HAP-1 (cell line): ENCODE results near the gene TMEM37.

Experiments used
- DNase-seq, 2 experiments: peaks; one replicate each; pipeline ENCODE4 v3.0.0-alpha.2; 2016 to 2020; ENCODE audit warnings: low spot score in 2 of 2
- H3K27me3 ChIP-seq: fragments of 250-450 bp; sonication (Bioruptor Pico); 2 replicates; pipeline ENCODE4 v1.5.1; 2020; ENCODE audit warnings: low read depth, mild to moderate bottlenecking, moderate library complexity
- H3K36me3 ChIP-seq: fragments of 250-450 bp; sonication (Bioruptor Pico); replicated peaks from 2 replicates; pipeline ENCODE4 v1.5.1; 2020; ENCODE audit warnings: mild to moderate bottlenecking
- H3K4me1 ChIP-seq: fragments of 250-450 bp; sonication (Bioruptor Pico); 2 replicates; pipeline ENCODE4 v1.5.1; 2020; ENCODE audit warnings: mild to moderate bottlenecking
- H3K4me3 ChIP-seq: fragments of 250-450 bp; sonication (Bioruptor Pico); 2 replicates; pipeline ENCODE4 v1.5.1; 2020; ENCODE audit warnings: mild to moderate bottlenecking, moderate library complexity
- H3K9me3 ChIP-seq: fragments of 250-450 bp; sonication (Bioruptor Pico); 2 replicates; pipeline ENCODE4 v1.5.1; 2020; ENCODE audit warnings: mild to moderate bottlenecking, moderate library complexity
- in situ Hi-C: fragments of 300-500 bp; cut with MboI; formaldehyde crosslinking; loops from 3 replicates; pipeline ENCODE4 v1.14.3; 2020; ENCODE audit warnings: low sequenced_read_pairs, inconsistent platforms, mixed read lengths

TMEM37 gene

GRCh38 chr2:119442850-119443249 lies 11.2 kb downstream of the TMEM37 start:
- no peaks in the 10 kb centered on the region for H3K9me3 ChIP-seq
- H3K4me1 ChIP-seq = no peaks in the 10 kb centered on the region; the same call in 1 of the 2 replicates
- H3K4me3 ChIP-seq = no peak overlapping the region
- no peaks in the 10 kb centered on the region for H3K27me3 ChIP-seq
- H3K36me3 ChIP-seq = no peaks in the 10 kb centered on the region
- no peak for DNase-seq
- in situ Hi-C loops = no loop called here

GRCh38 chr2:119446037-119446436 lies 14.4 kb downstream of the TMEM37 start:
- no peaks in the 10 kb centered on the region for H3K27me3 ChIP-seq
- DNase-seq = no peak
- no peaks in the 10 kb centered on the region for H3K9me3 ChIP-seq
- in situ Hi-C loops = no loop called here
- H3K36me3 ChIP-seq = no peaks in the 10 kb centered on the region
- no peaks in the 10 kb centered on the region for H3K4me1 ChIP-seq
- no peak overlapping the region for H3K4me3 ChIP-seq

- Histone ChIP-seq H3K27me3 (no peaks in the 10 kb centered on the region), H3K36me3 (no peaks in the 10 kb centered on the region), H3K4me1 (no peaks in the 10 kb centered on the region), H3K4me3 (no peak overlapping the region), H3K9me3 (no peaks in the 10 kb centered on the region)
- in situ Hi-C loops = no loop called here
- no peak for DNase-seq
Measured at GRCh38 chr2:119448427-119449141, 16.9 kb downstream of the TMEM37 start.

- no peaks in the 10 kb centered on the region for H3K27me3 ChIP-seq
- H3K4me3 ChIP-seq = no peak overlapping the region
- DNase-seq = peak in 1 of 2 experiments; percentile 29
Measured at GRCh38 chr2:119449521-119449920, 17.9 kb downstream of the TMEM37 start.

GRCh38 chr2:119451336-119452050 lies 19.8 kb downstream of the TMEM37 start:
- H3K27me3 ChIP-seq = no peaks in the 10 kb centered on the region

More at GRCh38 chr2:119449521-119449920, 17.9 kb downstream of the TMEM37 start:
- Histone ChIP-seq H3K4me1 (no peaks in the 10 kb centered on the region), H3K36me3 (no peaks in the 10 kb centered on the region), H3K9me3 (no peaks in the 10 kb centered on the region)
- in situ Hi-C loops = no loop called here

GRCh38 chr2:119453972-119454593 lies 22.4 kb downstream of the TMEM37 start:
- no peak for DNase-seq

More at GRCh38 chr2:119451336-119452050, 19.8 kb downstream of the TMEM37 start:
- in situ Hi-C loops = no loop called here
- DNase-seq = no peak
- Histone ChIP-seq H3K36me3 (no peaks in the 10 kb centered on the region), H3K4me3 (no peak overlapping the region), H3K4me1 (no peaks in the 10 kb centered on the region), H3K9me3 (no peaks in the 10 kb centered on the region)

GRCh38 chr2:119455066-119455718 lies 23.5 kb downstream of the TMEM37 start:
- Histone ChIP-seq H3K27me3 (no peaks in the 10 kb centered on the region), H3K4me3 (no peak overlapping the region), H3K4me1 (no peaks in the 10 kb centered on the region), H3K9me3 (no peaks in the 10 kb centered on the region), H3K36me3 (no peaks in the 10 kb centered on the region)
- no peak for DNase-seq
- in situ Hi-C loops = no loop called here

More at GRCh38 chr2:119453972-119454593, 22.4 kb downstream of the TMEM37 start:
- H3K36me3 ChIP-seq = no peaks in the 10 kb centered on the region
- no peaks in the 10 kb centered on the region for H3K27me3 ChIP-seq
- H3K9me3 ChIP-seq = no peaks in the 10 kb centered on the region
- H3K4me1 ChIP-seq = no peaks in the 10 kb centered on the region
- in situ Hi-C loops = no loop called here
- H3K4me3 ChIP-seq = no peak overlapping the region

GRCh38 chr2:119460076-119460475 lies 28.4 kb downstream of the TMEM37 start:
- Histone ChIP-seq H3K36me3 (no peaks in the 10 kb centered on the region), H3K27me3 (no peaks in the 10 kb centered on the region), H3K4me3 (no peak overlapping the region), H3K9me3 (no peaks in the 10 kb centered on the region), H3K4me1 (no peaks in the 10 kb centered on the region)
- in situ Hi-C loops = no loop called here
- no peak for DNase-seq

GRCh38 chr2:119461811-119462210 lies 30.2 kb downstream of the TMEM37 start:
- in situ Hi-C loops = no loop called here
- Histone ChIP-seq H3K27me3 (no peaks in the 10 kb centered on the region), H3K4me1 (no peaks in the 10 kb centered on the region), H3K4me3 (no peak overlapping the region), H3K9me3 (no peaks in the 10 kb centered on the region), H3K36me3 (no peaks in the 10 kb centered on the region)
- no peak for DNase-seq

- Histone ChIP-seq H3K4me3 (no peak overlapping the region), H3K9me3 (no peaks in the 10 kb centered on the region), H3K4me1 (no peaks in the 10 kb centered on the region), H3K27me3 (no peaks in the 10 kb centered on the region), H3K36me3 (no peaks in the 10 kb centered on the region)
- in situ Hi-C loops = no loop called here
- no peak for DNase-seq
Measured at GRCh38 chr2:119462574-119462973, 30.9 kb downstream of the TMEM37 start.

- Histone ChIP-seq H3K27me3 (no peaks in the 10 kb centered on the region), H3K9me3 (no peaks in the 10 kb centered on the region), H3K4me1 (no peaks in the 10 kb centered on the region), H3K4me3 (no peak overlapping the region), H3K36me3 (no peaks in the 10 kb centered on the region)
- DNase-seq = no peak
- in situ Hi-C loops = no loop called here
Measured at GRCh38 chr2:119463136-119463535, 31.5 kb downstream of the TMEM37 start.

- H3K4me1 ChIP-seq = no peaks in the 10 kb centered on the region
- no peaks in the 10 kb centered on the region for H3K9me3 ChIP-seq
- no peaks in the 10 kb centered on the region for H3K27me3 ChIP-seq
- H3K4me3 ChIP-seq = no peak overlapping the region
- no peak for DNase-seq
- H3K36me3 ChIP-seq = no peaks in the 10 kb centered on the region
- in situ Hi-C loops = no loop called here
Measured at GRCh38 chr2:119463990-119464389, 32.3 kb downstream of the TMEM37 start.

- peaks cover 3% of the 10 kb centered on the region; the same call in 1 of the 2 replicates for H3K4me1 ChIP-seq
- H3K9me3 ChIP-seq = no peaks in the 10 kb centered on the region
- no peak for DNase-seq
- no peaks in the 10 kb centered on the region for H3K36me3 ChIP-seq
- H3K4me3 ChIP-seq = no peak overlapping the region
- in situ Hi-C loops = no loop called here
- H3K27me3 ChIP-seq = no peaks in the 10 kb centered on the region
Measured at GRCh38 chr2:119464981-119465380, 33.3 kb downstream of the TMEM37 start.
